Measurements from ENCODE around the gene CHORDC1. TPM values are rescaled to one million over a fixed set of nuclear protein-coding genes. Genes with fewer than 3 reads are reported as not detected.

Gene CHORDC1
- total and polyA plus RNA-seq, 9 donors, result 22.0 to 51.1 (median 30.5) TPM

DNA sequence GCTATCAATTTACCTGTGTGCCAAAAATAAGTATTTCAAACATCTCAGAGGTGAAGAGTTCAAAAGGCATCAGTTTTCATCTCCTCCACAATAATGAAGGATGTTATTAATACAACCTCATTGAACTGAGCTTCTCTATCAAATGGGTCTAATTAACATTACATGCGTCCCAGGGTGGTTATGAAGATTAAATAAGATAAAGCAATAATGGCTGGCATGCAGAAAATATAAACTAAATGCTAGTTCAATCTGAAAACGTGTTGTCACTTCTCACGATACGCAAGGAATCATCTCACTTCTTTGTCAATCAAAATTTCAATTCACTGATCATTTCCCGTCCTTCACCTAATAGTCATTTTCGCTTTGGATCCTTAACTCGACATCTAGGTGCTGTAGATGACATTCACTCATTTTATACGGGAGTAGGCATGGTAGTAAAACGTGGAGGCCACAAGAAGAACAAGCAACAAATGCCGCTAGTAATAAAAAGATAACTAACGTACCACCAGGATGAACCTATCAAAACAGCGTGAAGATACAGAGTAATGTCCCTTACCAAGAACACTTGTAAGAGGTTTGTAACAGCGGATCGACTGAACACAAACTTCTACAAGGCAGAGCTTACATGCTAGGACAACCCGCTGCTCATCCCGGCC is 918 bp downstream of the CHORDC1 start:
- whole genome bisulfite sequencing, 3 donors, result 3 to 6% (median 4%) methylated on average over 16 of the region's 16 CpGs
- intact Hi-C loops (cut with DNase I), result no loop called here
- TF ChIP-seq POLR2A (IDR thresholded peaks at IDR 0.05) (no peak), EP300 (IDR thresholded peaks at IDR 0.05) (no peak), CTCF (IDR thresholded peaks at IDR 0.05) (no peak)
- H3K27me3 ChIP-seq, result no peaks in the 10 kb centered on the region
- H3K4me1 ChIP-seq (ENCODE audit: insufficient read depth), result peaks cover 5% of the 10 kb centered on the region
- peak overlapping the region; percentile 86 for H3K4me3 ChIP-seq
- no peak for DNase-seq
- H3K36me3 ChIP-seq, result no peaks in the 10 kb centered on the region
- peak overlapping the region; percentile 81 to 98 for H3K27ac ChIP-seq
- no peaks in the 10 kb centered on the region for H3K9me3 ChIP-seq

GRCh38 chr11:90220391-90220790 is 2.5 kb downstream of the CHORDC1 start:
- DNase-seq, result no peak
- Histone ChIP-seq H3K27ac (no peak overlapping the region), H3K9me3 (no peaks in the 10 kb centered on the region), H3K36me3 (no peaks in the 10 kb centered on the region), H3K4me1 (ENCODE audit: insufficient read depth) (peaks cover 5% of the 10 kb centered on the region), H3K4me3 (no peak overlapping the region), H3K27me3 (no peaks in the 10 kb centered on the region)
- TF ChIP-seq EP300 (IDR thresholded peaks at IDR 0.05) (no peak), POLR2A (IDR thresholded peaks at IDR 0.05) (no peak), CTCF (IDR thresholded peaks at IDR 0.05) (no peak)
- 59 to 76% (median 69%) methylated on average over 1 of the region's 1 CpG for WGBS, 3 donors
- intact Hi-C loops (cut with DNase I), result no loop called here

- peaks cover 5% of the 10 kb centered on the region for H3K4me1 ChIP-seq (ENCODE audit: insufficient read depth)
- intact Hi-C loops (cut with DNase I), result no loop called here
Measured at GRCh38 chr11:90219438-90219837, 3.4 kb downstream of the CHORDC1 start.

GRCh38 chr11:90218606-90219005 is 4.2 kb downstream of the CHORDC1 start:
- Histone ChIP-seq H3K27me3 (no peaks in the 10 kb centered on the region), H3K4me3 (no peak overlapping the region), H3K9me3 (no peaks in the 10 kb centered on the region), H3K36me3 (no peaks in the 10 kb centered on the region), H3K27ac (no peak overlapping the region), H3K4me1 (ENCODE audit: insufficient read depth) (peaks cover 5% of the 10 kb centered on the region)
- intact Hi-C loops (cut with DNase I), result no loop called here
- no peak for DNase-seq
- TF ChIP-seq POLR2A (IDR thresholded peaks at IDR 0.05) (no peak), CTCF (IDR thresholded peaks at IDR 0.05) (no peak), EP300 (IDR thresholded peaks at IDR 0.05) (no peak)
- WGBS, 3 donors, result 87 to 94% (median 88%) methylated on average over 2 of the region's 2 CpGs

More at GRCh38 chr11:90219438-90219837, 3.4 kb downstream of the CHORDC1 start:
- Histone ChIP-seq H3K27me3 (no peaks in the 10 kb centered on the region), H3K4me3 (no peak overlapping the region), H3K9me3 (no peaks in the 10 kb centered on the region), H3K27ac (no peak overlapping the region), H3K36me3 (no peaks in the 10 kb centered on the region)
- WGBS, 3 donors, result 96 to 98% (median 97%) methylated on average over 6 of the region's 6 CpGs
- no peak for DNase-seq
- no peak for TF ChIP-seq EP300 (IDR thresholded peaks at IDR 0.05)
- TF ChIP-seq CTCF (IDR thresholded peaks at IDR 0.05), result no peak
- no peak for TF ChIP-seq POLR2A (IDR thresholded peaks at IDR 0.05)

Measured in ovary (tissue), 9 donors.